Measurements from ENCODE around the gene RFTN1. TPM values are rescaled to one million over a fixed set of nuclear protein-coding genes. Genes with fewer than 3 reads are reported as not detected.

Gene RFTN1
- total RNA-seq, 1 experiment from 2014 or later, result 0.15 TPM

DNA sequence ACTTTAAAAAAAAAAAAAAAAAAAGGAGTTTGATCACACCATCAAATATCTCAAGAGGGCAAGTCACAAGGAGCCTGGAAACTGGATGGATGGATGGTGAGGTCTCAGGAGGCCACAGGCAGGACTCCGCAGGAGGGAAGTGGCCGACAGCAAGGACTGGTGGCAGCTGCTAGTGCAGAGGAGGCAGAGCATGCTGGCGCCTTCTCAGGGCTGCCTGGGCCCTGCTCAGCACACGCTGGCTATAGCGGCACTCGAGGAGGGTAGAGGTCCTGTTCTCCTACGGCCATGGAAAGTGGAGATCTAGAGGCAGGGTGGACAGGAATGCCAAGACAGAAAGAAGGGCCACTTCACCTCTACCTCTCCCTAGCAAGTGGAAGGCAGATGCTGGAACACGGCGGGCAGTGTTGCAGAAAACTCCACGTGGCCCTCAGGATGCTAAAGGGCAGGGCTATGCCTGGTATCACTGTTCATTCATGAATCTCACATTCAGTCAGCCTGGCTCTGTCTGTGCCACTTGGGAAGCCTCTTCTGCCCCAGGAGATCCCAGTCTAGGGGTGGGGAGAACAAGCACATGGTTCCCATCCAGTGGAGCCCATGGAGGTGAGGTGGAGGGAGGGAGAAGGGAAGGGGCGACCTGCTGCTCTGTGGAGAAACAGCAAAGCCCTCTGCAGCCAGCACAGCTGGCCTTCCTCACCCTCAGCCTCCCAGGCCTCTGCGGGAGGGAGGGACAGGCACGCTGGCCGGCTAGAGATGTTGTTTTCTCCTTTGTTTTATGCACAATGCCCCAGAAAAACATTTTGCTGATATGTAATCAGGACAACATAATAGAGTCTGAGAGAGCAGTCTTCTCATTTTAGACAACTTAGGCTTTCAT is 177.5 kb downstream of the RFTN1 start:
- no peak for DNase-seq (ENCODE audit: extremely low read depth, low read depth)

DNA sequence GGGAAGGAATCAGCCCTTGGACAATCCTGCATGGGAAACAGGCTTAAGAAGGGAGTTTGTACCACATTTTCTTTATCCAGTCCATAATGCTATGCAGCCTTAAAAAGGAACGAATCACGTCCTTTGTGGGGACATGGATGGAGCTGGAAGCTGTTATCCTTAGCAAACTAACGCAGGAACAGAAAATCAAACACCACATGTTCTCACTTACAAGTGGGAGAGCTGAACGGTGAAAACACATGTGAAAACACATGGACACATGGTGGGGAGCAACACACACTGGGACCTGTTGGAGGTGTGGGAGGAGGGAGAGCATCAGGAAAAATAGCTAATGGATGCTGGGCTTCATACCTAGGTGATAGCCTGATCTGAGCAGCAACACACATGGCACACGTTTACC is 178.2 kb downstream of the RFTN1 start:
- no peak for DNase-seq (ENCODE audit: extremely low read depth, low read depth)

DNA sequence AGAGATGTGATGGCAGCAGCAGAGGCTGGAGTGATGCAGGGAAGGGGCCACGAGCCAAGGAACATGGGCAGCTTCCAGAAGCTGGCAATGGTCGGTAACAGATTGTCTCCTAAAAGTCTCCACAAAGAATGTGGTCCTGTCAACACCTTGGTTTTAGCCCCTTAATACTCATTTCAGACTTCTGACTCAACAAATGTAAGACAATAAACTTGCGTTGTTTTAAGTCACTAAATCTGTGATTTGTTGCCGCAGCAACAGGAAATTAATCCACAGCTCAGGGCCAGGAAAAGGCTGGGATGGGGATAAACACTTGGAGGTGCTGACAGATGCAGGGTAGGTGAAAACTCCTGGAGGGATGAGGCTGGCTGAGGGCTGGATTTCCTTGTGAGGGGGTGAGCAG is 178.6 kb downstream of the RFTN1 start:
- no peak for DNase-seq (ENCODE audit: extremely low read depth, low read depth)

DNA sequence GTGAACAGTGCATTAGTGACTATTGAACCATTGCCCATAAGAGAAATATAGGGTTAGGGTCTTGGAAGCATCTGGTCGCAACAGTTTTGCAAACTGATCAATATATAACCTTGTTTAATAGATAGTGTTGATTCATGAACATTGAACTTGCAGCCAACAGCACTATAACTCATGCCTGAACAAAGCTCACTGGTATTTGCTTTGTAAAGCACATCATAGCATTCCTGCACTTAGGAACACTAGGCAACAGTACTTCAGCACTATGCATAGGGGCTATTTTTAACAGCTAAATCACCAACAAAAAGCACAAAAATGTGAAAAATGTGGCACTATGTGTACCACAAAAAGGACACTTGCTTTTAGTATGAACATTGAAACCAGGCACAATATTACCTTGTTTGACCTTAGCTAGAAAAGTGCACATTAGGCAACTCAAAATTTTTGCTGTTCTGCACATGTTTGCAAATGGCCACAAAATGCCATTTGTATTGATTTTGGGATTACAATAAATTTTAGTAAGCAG is 180.5 kb downstream of the RFTN1 start:
- DNase-seq (ENCODE audit: extremely low read depth, low read depth), result no peak

DNA sequence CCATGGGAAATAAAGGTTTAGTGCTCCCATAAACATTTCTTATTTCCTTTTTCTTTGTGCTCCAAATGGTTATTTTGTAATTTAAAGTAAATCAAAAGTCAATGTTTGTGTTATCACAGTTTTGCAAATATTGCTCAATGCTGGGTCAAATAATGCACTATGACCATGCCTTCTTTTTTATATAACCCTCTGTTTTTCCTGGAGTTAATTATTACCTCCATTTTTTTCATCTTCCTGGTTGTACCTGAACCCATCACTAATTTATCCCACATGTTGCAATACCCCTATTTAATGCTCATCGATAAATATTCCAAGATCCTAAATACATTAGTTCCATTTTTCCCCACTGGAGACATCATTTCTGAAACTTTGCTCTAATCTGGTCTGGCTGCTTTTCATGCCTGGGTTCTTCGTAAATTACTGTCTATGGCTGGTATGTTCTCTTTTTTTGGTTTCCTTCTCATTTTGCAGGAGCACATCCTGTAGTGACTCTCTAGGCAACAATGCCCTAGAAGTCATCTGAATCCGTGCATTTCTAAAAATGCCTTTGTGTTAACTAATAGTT is 182.1 kb downstream of the RFTN1 start:
- no peak for DNase-seq (ENCODE audit: extremely low read depth, low read depth)

DNA sequence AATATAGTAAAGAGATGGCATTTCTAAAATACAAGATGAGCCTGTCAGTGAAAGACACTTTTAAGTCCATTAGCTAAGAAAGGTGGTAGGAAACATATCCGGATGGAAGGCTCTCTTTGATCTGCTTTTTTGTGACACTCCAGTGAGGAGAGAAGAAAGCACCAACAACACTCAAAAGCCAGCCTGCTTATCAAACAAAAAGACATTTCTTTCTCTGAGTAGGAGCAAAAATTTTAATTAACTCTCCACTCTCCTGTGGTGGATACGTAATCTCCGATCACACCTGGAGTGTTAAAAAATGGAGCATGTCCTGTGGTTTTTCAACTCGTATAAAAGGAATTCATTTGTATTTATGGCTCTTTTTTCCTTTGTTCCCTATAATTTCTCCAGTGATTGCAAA is 183.1 kb downstream of the RFTN1 start:
- DNase-seq (ENCODE audit: extremely low read depth, low read depth), result no peak

DNA sequence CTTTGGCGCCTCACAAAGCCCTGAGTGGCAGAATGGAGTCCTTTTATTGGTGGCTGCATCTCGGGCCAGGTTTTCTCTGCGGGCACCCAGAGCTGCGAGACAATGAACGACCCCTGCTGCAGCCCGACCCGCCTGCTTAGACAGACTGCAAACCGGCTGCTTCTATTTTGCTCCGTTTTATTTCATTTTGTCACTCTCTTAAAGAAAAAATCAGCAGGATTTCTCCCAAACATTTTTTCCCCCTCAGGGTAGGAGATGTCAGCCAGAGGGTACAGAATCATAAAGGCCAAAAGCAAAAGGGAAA is 183.7 kb downstream of the RFTN1 start:
- no peak for DNase-seq (ENCODE audit: extremely low read depth, low read depth)

DNA sequence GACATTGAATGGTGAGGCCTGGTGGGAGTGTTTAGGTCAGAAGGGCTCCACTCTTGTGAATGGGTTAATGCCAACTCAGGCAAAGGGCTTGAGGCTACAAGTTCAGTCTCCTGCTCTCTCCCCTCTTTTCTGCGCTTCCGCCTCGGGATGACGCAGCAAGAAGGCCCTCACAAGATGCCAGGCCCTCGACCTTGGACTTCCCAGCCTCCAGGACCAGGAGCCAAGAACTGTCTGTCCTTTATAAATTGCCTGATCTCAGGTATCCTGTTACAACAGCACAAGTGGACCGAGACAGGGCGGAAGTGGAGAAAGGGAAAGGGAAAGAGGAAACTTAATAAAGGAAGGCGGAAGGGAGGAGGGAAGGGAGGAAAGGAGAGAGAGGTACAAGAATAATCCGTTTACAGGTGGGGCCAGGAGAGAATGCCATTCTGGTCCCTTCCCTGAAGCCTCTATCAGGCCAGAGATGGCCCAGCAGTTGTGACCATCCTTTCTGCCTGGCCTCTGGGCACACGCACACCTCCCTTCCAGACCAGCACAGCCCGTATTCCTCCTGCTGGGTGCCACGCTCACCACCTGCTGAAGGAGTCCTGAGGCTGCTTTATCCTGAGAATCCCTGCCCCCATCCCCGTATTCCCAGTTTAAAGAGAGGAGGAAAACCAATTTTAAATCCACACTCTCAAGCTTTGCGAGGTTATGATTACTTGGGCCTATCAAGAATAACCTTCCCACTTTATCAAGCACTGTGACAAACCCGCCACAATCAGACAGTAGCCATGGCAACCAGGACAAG is 184.3 kb downstream of the RFTN1 start:
- no peak for DNase-seq (ENCODE audit: extremely low read depth, low read depth)

DNA sequence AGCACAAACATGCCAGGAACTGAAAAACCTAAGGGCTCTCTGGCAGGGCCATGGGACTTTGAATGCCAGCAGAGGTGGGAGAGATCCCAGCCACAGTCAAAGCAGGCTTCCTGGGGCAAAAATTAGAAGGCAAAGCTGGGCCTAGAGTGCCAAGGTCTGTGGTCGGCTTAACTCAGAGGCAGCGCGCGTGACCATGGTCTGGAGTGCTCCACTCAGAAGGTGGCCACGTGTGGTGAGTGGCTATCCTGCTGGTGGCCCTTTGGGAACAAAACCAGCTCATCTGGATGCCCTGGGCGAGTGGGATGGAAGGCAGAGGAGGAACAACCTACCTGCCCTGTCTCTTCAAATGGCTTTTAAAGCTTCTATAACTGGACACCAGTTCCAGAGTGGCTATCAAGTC is 185.4 kb downstream of the RFTN1 start:
- DNase-seq (ENCODE audit: extremely low read depth, low read depth), result no peak

DNA sequence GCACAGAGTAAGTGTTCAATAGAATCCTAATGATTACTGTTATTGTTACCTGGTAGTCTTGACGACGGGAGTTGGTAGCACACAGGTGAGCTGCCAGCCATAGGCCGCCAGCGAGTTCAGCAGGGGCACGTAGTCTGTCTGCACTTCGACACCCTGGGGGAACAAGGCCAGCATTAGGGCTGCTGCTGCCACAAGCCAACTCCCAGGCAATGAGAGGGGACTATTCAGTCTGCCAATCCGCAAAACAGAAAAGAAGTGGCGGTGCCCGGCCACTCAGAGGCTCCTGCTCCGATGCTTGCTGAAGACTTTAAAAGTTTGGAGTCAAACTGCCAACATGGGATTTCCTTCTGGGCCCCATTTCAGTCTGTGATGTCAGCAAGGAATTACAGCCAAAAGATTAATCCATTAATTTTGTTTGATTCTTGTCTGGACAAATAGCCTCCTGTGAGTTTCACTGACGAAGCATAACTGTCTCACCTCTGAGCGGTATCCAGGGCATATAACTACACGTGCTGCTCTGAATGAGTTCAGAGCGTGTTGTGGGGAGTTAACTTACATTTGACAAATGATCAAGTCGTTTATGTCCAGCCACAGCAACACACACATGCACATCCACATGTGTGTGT is 186.7 kb downstream of the RFTN1 start:
- DNase-seq (ENCODE audit: extremely low read depth, low read depth), result no peak

DNA sequence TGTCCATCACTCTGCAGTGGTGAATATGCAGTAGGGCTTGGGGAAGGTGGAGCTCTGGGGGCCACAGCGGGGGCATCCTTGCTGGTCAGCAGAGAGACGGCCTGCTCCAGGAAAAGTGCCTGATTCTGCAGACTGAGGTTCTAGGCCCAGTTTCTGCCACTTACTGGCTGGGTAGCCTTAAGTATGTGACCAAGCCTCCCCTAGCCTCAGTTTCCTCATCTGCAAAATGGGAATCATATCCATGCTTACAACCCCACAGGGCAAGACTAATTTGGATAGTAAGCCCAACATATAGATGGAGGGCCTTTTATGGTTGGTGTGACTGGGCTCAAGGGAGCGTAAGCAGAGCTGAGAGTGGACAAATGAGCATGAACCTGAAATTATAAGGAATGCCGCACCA is 187.6 kb downstream of the RFTN1 start:
- DNase-seq (ENCODE audit: extremely low read depth, low read depth), result no peak

DNA sequence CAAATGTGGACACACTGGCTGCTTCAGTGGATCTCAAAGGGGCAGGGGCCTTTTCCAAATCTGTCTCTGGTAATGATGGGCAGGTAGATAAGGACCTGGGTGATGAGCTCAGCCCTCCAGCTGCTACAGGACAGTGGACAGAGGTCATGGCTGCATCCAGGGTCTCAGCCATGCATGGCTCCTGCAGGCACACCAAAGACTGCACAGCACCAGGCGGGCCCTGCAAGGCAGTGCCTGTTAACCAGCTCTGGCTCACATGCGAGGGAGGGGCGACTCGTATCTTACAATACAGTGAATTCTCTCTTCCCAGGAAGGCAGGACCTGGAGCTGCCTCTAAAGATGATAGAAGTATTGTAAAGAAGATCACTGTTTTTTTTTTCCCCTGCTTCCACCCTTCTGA is 189.8 kb downstream of the RFTN1 start:
- DNase-seq (ENCODE audit: extremely low read depth, low read depth), result no peak

DNA sequence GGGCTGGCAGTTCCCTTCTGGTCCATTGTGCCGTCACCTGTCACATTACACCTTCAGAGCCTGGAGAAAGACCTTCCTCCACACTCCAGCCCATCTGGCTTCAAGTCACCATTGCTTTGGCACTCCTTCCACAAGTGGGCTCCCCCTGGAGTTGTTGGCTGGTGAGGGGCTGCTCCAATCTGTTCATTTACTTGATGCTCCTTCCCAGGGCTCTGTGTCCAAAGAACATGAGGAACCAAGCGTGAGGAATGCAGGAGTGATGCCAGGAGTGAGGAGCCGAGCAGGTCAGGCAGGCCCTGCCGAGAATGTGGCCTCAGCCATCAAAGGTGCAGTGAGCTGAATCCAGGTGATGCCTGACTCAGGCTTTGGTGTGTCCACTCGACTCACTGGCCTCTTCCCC is 191.3 kb downstream of the RFTN1 start:
- no peak for DNase-seq (ENCODE audit: extremely low read depth, low read depth)

DNA sequence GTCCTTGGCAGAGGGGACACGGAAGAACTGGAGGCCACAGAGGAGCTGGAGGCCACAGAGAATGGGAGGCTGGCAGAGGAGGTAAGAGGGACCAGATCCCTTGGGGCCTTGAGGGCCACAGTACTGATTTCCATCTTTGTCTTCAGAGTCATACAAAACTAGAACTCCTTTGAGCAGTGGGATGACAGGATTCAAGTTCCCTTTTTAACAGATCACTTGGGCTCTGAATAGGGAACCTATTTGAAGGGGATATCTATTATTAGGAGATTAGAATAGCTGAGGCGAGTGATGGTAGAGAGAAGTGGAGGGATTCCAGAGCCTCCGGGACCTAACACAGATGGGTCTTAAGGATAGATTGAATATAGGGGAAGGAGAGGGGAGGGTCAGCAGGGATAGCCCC is 192.8 kb downstream of the RFTN1 start:
- no peak for DNase-seq (ENCODE audit: extremely low read depth, low read depth)

DNA sequence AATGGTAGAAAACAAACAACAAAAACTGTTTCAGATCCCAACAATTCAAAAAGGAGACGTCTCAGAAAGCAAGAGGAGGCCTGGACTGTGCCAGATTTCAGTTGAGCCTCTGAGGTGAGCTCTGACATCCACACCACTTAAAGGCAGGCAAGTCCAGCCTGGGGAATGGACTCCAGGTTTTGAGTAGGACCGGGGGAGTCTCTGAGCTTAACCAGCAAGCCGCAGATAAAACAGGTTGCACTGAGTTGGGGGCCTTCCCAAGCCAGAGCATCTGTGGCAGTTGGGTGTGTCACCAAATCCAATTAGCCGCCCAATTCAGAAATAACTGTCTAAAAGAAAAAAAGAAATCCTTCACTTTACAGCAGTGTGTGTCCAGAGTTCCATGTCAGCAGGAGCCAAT is 193.8 kb downstream of the RFTN1 start:
- DNase-seq (ENCODE audit: extremely low read depth, low read depth), result no peak

DNA sequence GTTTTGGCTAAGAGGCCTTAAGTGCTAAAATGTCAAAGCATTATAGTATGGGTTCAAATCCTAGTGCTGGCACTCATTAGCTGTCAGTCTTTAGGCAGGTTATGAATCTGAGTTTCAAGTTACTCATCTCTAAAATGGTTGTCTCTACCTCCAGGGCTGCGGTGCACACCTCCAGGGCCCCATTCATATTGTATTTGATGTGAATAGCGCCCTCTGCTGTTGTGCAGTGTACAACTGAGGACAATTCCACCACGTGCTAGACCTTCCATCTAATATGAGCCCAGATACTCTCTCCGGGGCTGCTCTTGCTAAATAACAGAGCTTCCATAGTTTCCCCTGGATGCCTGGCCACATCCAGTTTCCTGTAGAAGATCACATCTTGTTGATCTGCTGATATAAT is 194.2 kb downstream of the RFTN1 start:
- DNase-seq (ENCODE audit: extremely low read depth, low read depth), result peak; percentile 23

DNA sequence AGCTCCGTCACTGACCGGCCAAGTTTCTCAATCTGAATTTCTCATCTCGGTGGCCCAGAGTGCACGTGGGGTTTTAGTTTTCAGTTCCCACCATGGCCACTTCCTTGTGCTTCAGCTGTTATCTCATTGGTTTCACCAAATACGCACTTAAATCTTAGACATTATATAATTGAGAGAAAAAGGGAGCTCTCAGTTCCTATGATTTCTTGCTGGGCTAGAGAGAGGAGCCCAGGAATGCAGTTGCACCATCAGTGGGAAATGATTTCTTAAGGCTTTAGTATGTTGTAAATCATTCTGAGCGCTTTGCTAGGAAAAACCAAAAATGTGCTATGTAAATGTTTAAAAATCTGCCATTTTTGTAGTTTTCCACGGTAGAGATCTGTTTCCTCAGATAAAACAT is 195.3 kb downstream of the RFTN1 start:
- no peak for DNase-seq (ENCODE audit: extremely low read depth, low read depth)

DNA sequence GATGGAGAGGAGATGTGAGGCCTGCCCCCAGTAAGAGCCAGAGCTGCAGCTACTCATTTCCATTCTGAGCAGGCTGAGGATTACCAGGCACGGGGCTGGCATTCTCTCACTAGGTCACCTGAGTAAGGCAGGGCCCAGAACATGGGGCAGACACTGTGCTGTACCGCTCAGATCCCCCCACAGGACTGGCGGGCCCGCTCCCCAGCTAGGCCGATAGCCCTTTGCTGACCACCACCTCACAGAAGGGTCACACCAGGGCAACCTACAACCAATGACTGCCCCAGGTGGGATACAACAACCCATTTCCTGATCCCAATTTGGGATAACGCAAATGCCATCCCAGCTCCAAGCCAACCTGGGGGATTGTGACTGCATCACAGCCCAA is 195.9 kb downstream of the RFTN1 start:
- DNase-seq (ENCODE audit: extremely low read depth, low read depth), result no peak

DNA sequence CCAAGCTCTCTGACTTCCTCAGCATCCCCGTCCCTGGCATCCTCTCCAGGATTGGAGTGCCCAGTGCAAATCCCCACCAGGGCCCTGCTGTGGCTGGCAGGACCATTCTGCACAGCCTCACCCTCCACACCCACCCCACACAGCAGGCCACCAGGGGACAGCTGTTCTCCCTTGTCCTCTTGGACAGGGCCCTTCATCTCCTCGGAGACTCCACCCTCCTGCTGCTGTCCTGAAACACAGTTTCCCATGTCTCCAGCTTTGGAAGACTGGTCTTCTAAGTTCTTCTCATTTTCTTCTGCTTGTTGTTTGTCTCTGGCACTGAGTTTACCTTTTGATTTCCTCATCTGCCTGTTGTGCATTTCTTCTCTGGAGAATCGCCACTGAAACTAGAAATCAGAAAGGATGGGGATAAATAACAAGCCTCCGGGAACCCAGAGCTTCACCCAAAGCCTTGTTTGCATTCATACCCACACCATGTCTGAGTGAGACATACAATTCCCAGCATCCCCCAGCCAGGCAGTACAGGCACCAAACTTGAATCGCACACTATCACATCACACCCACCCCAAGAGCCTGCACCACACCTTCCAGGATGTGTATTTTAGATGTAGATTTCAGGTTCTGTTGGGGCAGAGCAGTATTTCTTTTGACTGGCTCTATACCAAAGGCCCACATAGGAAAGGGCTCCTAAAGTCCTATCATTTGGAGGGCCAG is 196.5 kb downstream of the RFTN1 start:
- no peak for DNase-seq (ENCODE audit: extremely low read depth, low read depth)

DNA sequence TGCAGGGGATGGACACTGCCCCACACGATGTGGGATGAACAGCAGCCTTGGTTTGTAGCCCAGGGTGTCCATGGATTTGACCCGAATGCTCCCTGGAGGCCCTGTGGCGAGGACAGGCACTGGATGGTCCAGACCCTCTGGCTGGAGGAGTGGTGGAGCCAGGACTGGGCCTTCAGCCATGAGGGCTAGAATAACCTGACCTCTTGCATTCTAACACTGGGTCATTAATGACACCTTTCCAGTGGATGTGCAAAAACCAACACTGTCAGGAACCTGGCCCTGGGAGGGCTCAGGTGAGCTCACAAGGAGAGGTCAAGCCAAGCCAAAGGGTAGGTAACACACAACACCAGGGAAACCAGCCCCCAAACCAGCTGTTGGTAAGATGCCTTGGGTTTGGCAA is 197.1 kb downstream of the RFTN1 start:
- DNase-seq (ENCODE audit: extremely low read depth, low read depth), result no peak

DNA sequence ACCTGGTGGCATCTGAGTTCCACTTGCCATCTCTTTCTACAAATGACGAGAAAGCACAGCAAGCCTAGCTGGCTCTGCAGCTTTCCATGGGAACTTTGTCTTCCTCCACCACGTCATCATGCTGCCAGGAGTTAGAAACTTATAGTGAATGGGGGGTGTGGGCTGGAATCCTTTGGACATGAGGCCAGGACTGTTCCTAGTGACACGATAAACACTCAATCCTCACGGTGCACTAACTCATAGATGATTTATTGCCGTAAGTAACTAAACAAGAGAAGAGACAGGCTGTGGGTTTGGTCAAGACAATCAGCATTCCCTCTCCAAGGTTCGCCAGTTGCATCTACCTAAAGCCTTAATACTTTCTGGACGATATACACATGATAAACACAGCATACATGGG is 197.9 kb downstream of the RFTN1 start:
- DNase-seq (ENCODE audit: extremely low read depth, low read depth), result no peak

Measured in NCI-H460 (cell line).